Measurements from ENCODE around the gene PTCH1.

Gene PTCH1

DNA sequence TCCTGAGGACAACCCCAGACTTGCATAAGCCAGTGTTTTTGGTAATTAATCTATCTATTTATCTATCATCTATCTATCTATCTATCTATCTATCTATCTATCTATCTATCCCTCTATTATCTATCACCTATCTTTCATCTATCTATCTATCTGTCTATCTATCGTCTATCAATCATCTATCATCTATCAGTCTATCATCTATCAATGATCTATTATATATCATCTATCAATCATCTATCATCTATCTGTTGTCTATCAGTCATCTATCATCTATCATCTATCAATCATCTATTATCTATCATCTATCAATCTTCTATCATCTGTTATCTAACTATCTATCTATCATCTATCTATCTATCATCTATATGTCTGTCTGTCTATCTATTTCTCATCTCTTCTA is 85.5 kb downstream of the PTCH1 start:
- TF ChIP-seq CTCF (IDR thresholded peaks at IDR 0.05; ENCODE audit: low read depth, low read length): no peak
- H3K4me3 ChIP-seq (ENCODE audit: low read depth, low read length): no peak overlapping the region
- no peak for DNase-seq (ENCODE audit: low read depth, low spot score)
- in situ Hi-C loops (cut with HindIII; ENCODE audit: low sequenced_read_pairs): no loop called here

DNA sequence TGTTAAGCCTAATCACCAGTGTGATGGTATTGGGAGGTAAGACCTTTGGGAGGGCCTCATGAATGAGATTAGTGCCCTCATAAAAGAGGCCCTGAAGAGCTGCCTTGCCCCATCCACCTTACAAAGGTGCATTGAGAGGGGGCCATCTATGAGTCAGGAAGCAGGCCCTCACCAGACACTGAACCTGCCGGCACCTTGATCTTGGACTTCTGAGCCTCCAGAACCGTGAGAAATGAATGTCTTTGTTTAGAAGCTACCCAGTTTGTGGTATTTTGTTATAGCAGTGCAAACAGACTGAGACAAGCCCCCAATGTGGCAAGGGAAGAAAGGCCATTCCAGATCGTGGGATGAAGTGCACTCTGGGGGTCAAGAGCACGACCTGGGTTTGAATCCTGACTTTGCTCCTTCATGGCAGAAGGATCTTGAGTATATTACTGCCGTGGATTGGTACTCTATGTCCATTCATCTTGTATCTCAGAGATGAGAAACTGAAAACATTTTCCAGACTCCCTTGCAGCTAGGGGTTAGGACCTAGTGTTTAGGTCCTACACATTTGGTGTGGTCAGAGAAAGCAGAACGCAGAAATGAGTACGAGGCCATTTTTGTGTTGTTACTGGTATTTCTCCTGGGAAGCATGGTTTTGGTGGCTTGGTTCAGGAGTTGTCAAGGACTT is 86.7 kb downstream of the PTCH1 start:
- TF ChIP-seq CTCF (IDR thresholded peaks at IDR 0.05; ENCODE audit: low read depth, low read length): no peak

DNA sequence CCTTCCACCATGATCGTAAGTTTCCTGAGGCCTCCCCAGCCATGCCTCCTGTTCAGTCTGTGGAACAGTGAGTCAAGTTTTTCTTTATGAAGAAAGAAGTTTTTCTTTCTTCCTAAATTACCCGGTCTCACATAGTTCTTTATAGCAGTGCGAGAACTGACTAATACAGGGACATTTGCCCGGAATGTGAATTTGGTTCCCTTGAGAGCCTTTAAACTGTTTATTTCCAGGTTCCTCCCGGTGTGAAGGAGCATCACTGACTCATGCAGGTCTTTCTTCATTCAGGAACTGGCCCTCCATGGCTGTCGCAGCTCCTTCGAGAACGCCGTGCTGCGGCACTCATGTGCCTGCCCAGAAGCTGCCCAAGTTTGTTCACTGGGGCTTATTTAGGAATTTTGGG is 87.7 kb downstream of the PTCH1 start:
- no peak for TF ChIP-seq CTCF (IDR thresholded peaks at IDR 0.05; ENCODE audit: low read depth, low read length)
- peak; percentile 53 for DNase-seq (ENCODE audit: low read depth, low spot score)
- in situ Hi-C loops (cut with HindIII; ENCODE audit: low sequenced_read_pairs): no loop called here
- no peak overlapping the region for H3K4me3 ChIP-seq (ENCODE audit: low read depth, low read length)

More for the DNA sequence above, 86.7 kb downstream of the PTCH1 start:
- in situ Hi-C loops (cut with HindIII; ENCODE audit: low sequenced_read_pairs): no loop called here
- H3K4me3 ChIP-seq (ENCODE audit: low read depth, low read length): no peak overlapping the region
- DNase-seq (ENCODE audit: low read depth, low spot score): no peak

DNA sequence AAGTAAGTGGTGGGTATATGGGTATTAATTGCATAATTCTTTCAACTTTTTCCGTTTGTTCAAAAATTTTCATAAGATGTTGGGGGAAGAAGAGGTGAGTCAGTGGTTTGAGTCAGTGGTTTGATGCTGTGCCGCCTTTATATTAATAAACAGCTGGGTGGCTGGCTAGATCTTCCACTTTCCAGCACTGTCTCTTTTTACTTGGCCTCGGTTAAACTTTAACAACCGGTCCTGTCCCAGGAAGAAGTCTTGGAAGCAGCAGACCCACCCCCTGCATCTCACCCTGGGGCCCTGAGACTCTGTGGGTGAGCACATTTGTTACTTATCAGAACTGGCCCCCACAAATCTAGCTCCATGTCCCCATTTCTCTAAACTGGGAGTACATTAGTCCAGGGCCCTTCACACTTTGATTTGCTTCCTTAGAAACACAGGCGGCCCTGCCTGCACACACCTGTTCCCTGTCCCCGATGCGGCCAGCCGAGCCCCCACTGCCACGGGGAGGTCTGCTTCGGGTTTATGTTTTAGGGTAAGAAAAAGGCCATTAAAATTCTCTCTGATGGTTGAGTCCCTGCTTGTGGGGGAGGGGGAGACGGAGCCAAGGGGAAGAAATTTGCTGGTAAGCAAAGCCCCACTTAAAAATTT is 90.7 kb downstream of the PTCH1 start:
- DNase-seq (ENCODE audit: low read depth, low spot score): peak; percentile 32
- no peak for TF ChIP-seq CTCF (IDR thresholded peaks at IDR 0.05; ENCODE audit: low read depth, low read length)
- in situ Hi-C loops (cut with HindIII; ENCODE audit: low sequenced_read_pairs): no loop called here
- H3K4me3 ChIP-seq (ENCODE audit: low read depth, low read length): peak overlapping the region; percentile 35

DNA sequence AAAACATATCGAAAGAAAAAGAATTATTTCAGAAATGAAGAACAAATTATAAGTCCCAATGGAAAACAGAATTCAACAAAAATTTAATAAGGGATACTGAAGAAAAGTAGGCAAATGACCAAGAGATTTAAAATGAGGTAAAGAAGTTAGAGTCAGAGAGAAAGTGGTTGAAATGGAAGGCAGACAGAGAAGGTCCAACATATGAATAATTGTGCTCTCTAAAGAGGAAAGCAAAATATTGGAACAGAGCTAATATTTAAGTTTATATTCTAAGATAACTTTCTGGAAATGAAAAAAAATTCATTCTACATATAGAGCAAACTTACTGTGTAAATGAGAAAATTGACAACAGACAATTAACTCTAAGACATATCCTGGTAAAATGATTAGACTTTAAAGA is 94.1 kb downstream of the PTCH1 start:
- DNase-seq (ENCODE audit: low read depth, low spot score): peak; percentile 7
- H3K4me3 ChIP-seq (ENCODE audit: low read depth, low read length): no peak overlapping the region
- TF ChIP-seq CTCF (IDR thresholded peaks at IDR 0.05; ENCODE audit: low read depth, low read length): no peak
- in situ Hi-C loops (cut with HindIII; ENCODE audit: low sequenced_read_pairs): no loop called here

DNA sequence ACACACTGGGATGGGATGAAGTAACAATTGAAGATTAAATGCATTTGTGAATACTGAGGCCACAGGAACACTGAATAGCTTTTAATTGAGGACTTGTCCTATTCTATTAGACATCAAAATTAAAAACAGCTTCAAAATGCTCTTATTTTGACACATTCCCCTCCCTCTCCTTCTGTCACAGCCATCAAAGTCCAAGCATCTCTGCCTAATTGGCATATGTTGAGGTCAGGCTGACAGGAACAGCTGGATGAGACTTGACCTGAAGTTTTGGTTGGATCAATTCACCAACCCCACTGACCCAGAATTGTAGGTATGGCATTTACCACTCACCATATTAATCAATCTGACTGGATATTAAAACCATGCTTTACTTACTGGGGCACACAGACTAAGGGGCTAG is 96.3 kb downstream of the PTCH1 start:
- DNase-seq (ENCODE audit: low read depth, low spot score): no peak
- no peak for TF ChIP-seq CTCF (IDR thresholded peaks at IDR 0.05; ENCODE audit: low read depth, low read length)
- in situ Hi-C loops (cut with HindIII; ENCODE audit: low sequenced_read_pairs): no loop called here
- H3K4me3 ChIP-seq (ENCODE audit: low read depth, low read length): no peak overlapping the region
